GM12864 (cell line): ENCODE measurements around the gene LSAMP.

Source experiments
- DNase-seq: peaks from one replicate; pipeline ENCODE4 v3.0.0-alpha.2; 2011; ENCODE audit warnings: low read depth
- H3K4me3 ChIP-seq: 2 replicates; pipeline ENCODE4 v1.5.1; 2011; ENCODE audit warnings: mild to moderate bottlenecking, low read depth, low read length, control low read depth
- CTCF ChIP-seq: IDR thresholded peaks from 2 replicates; pipeline ENCODE4 v1.5.1; 2011; ENCODE audit warnings: low read depth, mild to moderate bottlenecking, moderate library complexity, low read length, control low read depth, inconsistent platforms; ENCODE audit errors: missing control alignments

Gene LSAMP

GRCh38 chr3:116165641-116166040 lies 279.6 kb downstream of the LSAMP start:
- no peak for TF ChIP-seq CTCF
- no peak overlapping the region for H3K4me3 ChIP-seq
- no peak for DNase-seq

- H3K4me3 ChIP-seq, result no peak overlapping the region
- DNase-seq, result no peak
- no peak for TF ChIP-seq CTCF
These were observed 280.2 kb downstream of the LSAMP start for GRCh38 chr3:116165135-116165534.

GRCh38 chr3:116164039-116164438 lies 281.2 kb downstream of the LSAMP start:
- TF ChIP-seq CTCF, result no peak
- no peak for DNase-seq
- no peak overlapping the region for H3K4me3 ChIP-seq

GRCh38 chr3:116161575-116162525 lies 283.4 kb downstream of the LSAMP start:
- DNase-seq, result no peak
- H3K4me3 ChIP-seq, result no peak overlapping the region
- TF ChIP-seq CTCF, result no peak

GRCh38 chr3:116160594-116160993 lies 284.7 kb downstream of the LSAMP start:
- H3K4me3 ChIP-seq, result no peak overlapping the region
- no peak for TF ChIP-seq CTCF
- no peak for DNase-seq

- TF ChIP-seq CTCF, result no peak
- H3K4me3 ChIP-seq, result no peak overlapping the region
- no peak for DNase-seq
These were observed 289.4 kb downstream of the LSAMP start for GRCh38 chr3:116155841-116156240.

- DNase-seq, result no peak
- H3K4me3 ChIP-seq, result no peak overlapping the region
- TF ChIP-seq CTCF, result no peak
These were observed 290.9 kb downstream of the LSAMP start for GRCh38 chr3:116154389-116154788.
